ENCODE results near the gene HYDIN.
"Not testable (repeated sequence)": the region's sequence is repeated elsewhere in the genome, so short reads cannot be mapped to it uniquely, and the experiment has no call there.

DNA sequence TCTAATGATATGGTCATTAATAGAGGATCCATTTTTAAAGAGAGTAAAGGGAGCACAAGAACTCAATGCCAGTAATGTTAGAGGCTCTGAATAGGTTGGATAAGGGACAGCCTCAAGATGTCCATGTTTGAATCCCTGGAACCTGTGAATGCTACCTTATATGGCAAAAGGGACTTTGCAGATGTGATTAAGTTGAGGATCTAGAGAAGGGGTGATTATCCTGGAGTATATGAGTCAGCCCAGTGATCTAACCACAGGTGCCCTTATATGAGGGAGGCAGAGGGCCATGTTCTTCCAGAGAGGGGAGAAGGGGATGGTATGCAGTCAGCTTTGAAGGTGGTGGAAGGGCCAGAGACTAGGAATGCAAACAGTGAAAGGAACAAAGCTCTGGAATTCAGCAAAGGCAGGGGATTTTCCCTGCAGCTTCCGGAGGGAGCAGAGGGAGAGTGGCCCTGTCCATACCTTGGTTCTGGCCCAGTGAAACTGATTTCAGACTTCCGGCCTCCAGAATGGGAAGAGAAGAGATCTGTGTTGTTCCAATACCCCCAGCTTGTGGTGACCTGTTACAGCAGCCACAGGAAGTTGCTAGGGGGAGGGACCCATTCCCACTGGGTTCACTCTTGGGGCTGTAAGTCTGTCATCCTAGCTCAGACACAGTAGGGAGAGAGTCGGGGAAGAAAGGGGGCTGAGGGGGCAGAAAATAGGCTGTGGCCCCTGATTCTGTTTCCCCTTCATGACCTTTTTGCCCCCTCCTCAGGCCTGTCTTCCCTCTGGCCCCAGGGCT is 220.9 kb downstream of the HYDIN start:
- not testable (repeated sequence) for TF ChIP-seq EP300, CTCF, POLR2A, POLR2AphosphoS5 (IDR thresholded peaks at IDR 0.05)

Measured in suprapubic skin (tissue), 4 donors.